Sciatic nerve (tissue), 1 donor: ENCODE results near the gene KLHL2. TPM values are rescaled to one million over a fixed set of nuclear protein-coding genes. Genes with fewer than 3 reads are reported as not detected.

Experiments
- total RNA-seq: library from RNA; stranded (reverse); fragmentation: NEBNext Ultra II Directional; extraction: Animal tissue kit (Norgen Biotek cat#: 25700); gene quantifications from one replicate; pipeline ENCODE4 v1.2.1, GENCODE V29; 2021
- donor health status: DM: no; HTN: no; CAD: no.

The KLHL2 gene
- total RNA-seq, 1 donor from 2014 or later: 30.8 TPM

Other genes starting within 250 kb of the KLHL2 start
- 0.62 TPM for gene TRIM61, start 229.9 kb upstream of the KLHL2 start, total RNA-seq
- gene TRIM60, start 175.6 kb upstream of the KLHL2 start, total RNA-seq: not detected
- not detected for gene TRIM75, start 153.7 kb upstream of the KLHL2 start, total RNA-seq
- gene TMEM192, start 94.7 kb upstream of the KLHL2 start, total RNA-seq: 22.1 TPM
- gene MSMO1, start 120.1 kb downstream of the KLHL2 start, total RNA-seq: 114 TPM
- 109 TPM for gene CPE, start 171.4 kb downstream of the KLHL2 start, total RNA-seq